ENCODE data around the gene POM121.
"Not testable (repeated sequence)": the region's sequence is repeated elsewhere in the genome, so short reads cannot be mapped to it uniquely, and the experiment has no call there.

Gene POM121

GRCh38 chr7:72997447-72997846 is 72.6 kb downstream of the POM121 start:
- DNase-seq (ENCODE audit: low read depth), result not testable (repeated sequence)

- DNase-seq (ENCODE audit: low read depth), result not testable (repeated sequence)
Measured at GRCh38 chr7:72997887-72998468, 73.1 kb downstream of the POM121 start.

All from amniotic epithelial cell (primary cell).